CD14-positive monocyte (primary cell): ENCODE results near the gene ARHGAP30. TPM values are rescaled to one million over a fixed set of nuclear protein-coding genes. Genes with fewer than 3 reads are reported as not detected.
A peak's percentile ranks its signal among the peaks of the same experiment; 100 is the strongest.

ENCODE experiments used
- DNase-seq, 3 donors: peaks; one replicate each; pipeline ENCODE4 v3.0.0-alpha.2; 2011 to 2022
- H2AFZ ChIP-seq: 2 replicates; pipeline ENCODE4 v1.6.0; 2012; ENCODE audit warnings: mild to moderate bottlenecking, low read depth, low read length, inconsistent platforms; ENCODE audit not compliant: insufficient read depth, poor library complexity, severe bottlenecking
- H3K27ac ChIP-seq, 2 donors: 1 replicate in 1 of 2; 2 replicates in 1 of 2; pipeline ENCODE4 v1.5.1; 2012 to 2013; ENCODE audit warnings: low read length in 2 of 2, control low read depth in 1 of 2, inconsistent platforms in 1 of 2, low read depth in 1 of 2, mild to moderate bottlenecking in 1 of 2
- H3K27me3 ChIP-seq, 2 donors: one replicate each; pipeline versions ENCODE4 v1.6.0 to v1.6.1; 2011 to 2013; ENCODE audit warnings: low read length in 2 of 2; ENCODE audit not compliant: control insufficient read depth in 2 of 2, insufficient read depth in 2 of 2
- H3K36me3 ChIP-seq, 2 donors: replicated peaks in 1 of 2; 1 replicate in 1 of 2; 2 replicates in 1 of 2; pipeline versions ENCODE4 v1.5.1 to v1.6.1; 2012 to 2013; ENCODE audit warnings: low read length in 2 of 2, control low read depth in 1 of 2, inconsistent platforms in 1 of 2, mild to moderate bottlenecking in 1 of 2; ENCODE audit not compliant: insufficient read depth in 2 of 2, control insufficient read depth in 1 of 2
- H3K4me1 ChIP-seq, 2 donors: 1 replicate in 1 of 2; 2 replicates in 1 of 2; pipeline versions ENCODE4 v1.5.1 to v1.6.1; 2012 to 2013; ENCODE audit warnings: low read length in 2 of 2, control low read depth in 1 of 2, inconsistent platforms in 1 of 2, mild to moderate bottlenecking in 1 of 2, moderate library complexity in 1 of 2; ENCODE audit not compliant: insufficient read depth in 2 of 2, control insufficient read depth in 1 of 2
- H3K4me2 ChIP-seq: replicated peaks from 2 replicates; pipeline ENCODE3; 2012; ENCODE audit warnings: low read length, moderate library complexity, mild to moderate bottlenecking; ENCODE audit not compliant: poor library complexity, severe bottlenecking; ENCODE audit errors: extremely low read depth
- H3K4me3 ChIP-seq, 3 experiments: fragments of 200-600 bp in 1 of 3; sonication (generic) in 1 of 3; replicated peaks in 1 of 3; 1 replicate in 2 of 3; 2 replicates in 1 of 3; pipeline ENCODE4 v1.5.1; 2011 to 2013; ENCODE audit warnings: low read length in 3 of 3, mild to moderate bottlenecking in 3 of 3, control low read depth in 2 of 3, low read depth in 2 of 3, inconsistent platforms in 1 of 3, moderate library complexity in 1 of 3
- H3K79me2 ChIP-seq: 2 replicates; pipeline ENCODE4 v1.6.0; 2012; ENCODE audit warnings: mild to moderate bottlenecking, control low read depth, inconsistent platforms, low read length, moderate library complexity; ENCODE audit not compliant: insufficient read depth
- H3K9ac ChIP-seq: 2 replicates; pipeline ENCODE4 v1.6.0; 2017; ENCODE audit warnings: low read length, mild to moderate bottlenecking; ENCODE audit not compliant: insufficient read depth, poor library complexity, severe bottlenecking
- H3K9me3 ChIP-seq, 2 donors: replicated peaks in 1 of 2; 1 replicate in 1 of 2; 2 replicates in 1 of 2; pipeline versions ENCODE4 v1.5.1 to v1.6.1; 2012 to 2013; ENCODE audit warnings: low read length in 2 of 2, control low read depth in 1 of 2; ENCODE audit not compliant: control insufficient read depth in 1 of 2, insufficient read depth in 1 of 2
- H4K20me1 ChIP-seq: 2 replicates; pipeline ENCODE4 v1.6.0; 2012; ENCODE audit warnings: mild to moderate bottlenecking, low read length, control low read depth, moderate library complexity; ENCODE audit not compliant: insufficient read depth
- H3K27ac Mint-ChIP-seq, 7 donors: one replicate each; pipeline ENCODE4 v1.8.0; 2020; ENCODE audit warnings: mild to moderate bottlenecking in 7 of 7, mixed read lengths in 7 of 7, moderate library complexity in 6 of 7, inconsistent platforms in 2 of 7
- H3K27me3 Mint-ChIP-seq, 3 donors: one replicate each; pipeline ENCODE4 v1.8.0; 2021 to 2022; ENCODE audit warnings: low read depth in 3 of 3, mild to moderate bottlenecking in 3 of 3, mixed read lengths in 3 of 3, moderate library complexity in 3 of 3, inconsistent platforms in 1 of 3
- H3K36me3 Mint-ChIP-seq, 2 donors: one replicate each; pipeline ENCODE4 v1.8.0; 2020; ENCODE audit warnings: mixed read lengths in 2 of 2, inconsistent platforms in 1 of 2, mild to moderate bottlenecking in 1 of 2
- H3K4me1 Mint-ChIP-seq: one replicate; pipeline ENCODE4 v1.8.0; 2020; ENCODE audit warnings: mild to moderate bottlenecking, mixed read lengths
- H3K4me3 Mint-ChIP-seq, 2 donors: one replicate each; pipeline ENCODE4 v1.8.0; 2020; ENCODE audit warnings: mild to moderate bottlenecking in 2 of 2, mixed read lengths in 2 of 2, moderate library complexity in 1 of 2
- H3K9me3 Mint-ChIP-seq, 7 donors: one replicate each; pipeline ENCODE4 v1.8.0; 2020 to 2022; ENCODE audit warnings: mixed read lengths in 7 of 7, mild to moderate bottlenecking in 6 of 7, moderate library complexity in 6 of 7, inconsistent platforms in 2 of 7
- CTCF ChIP-seq: fragments of 200-600 bp; IDR thresholded peaks from one replicate; pipeline ENCODE4 v1.8.0; 2022; ENCODE audit warnings: antibody characterized with exemption, mild to moderate bottlenecking
- WGBS: methylation state at CpG from one replicate; pipeline ENCODE4 v1.1.5; 2013; ENCODE audit warnings: missing lambda C conversion rate; ENCODE audit not compliant: insufficient coverage; 5-methylcytosine and 5-hydroxymethylcytosine counted together
- intact Hi-C, 2 donors: fragments of 100-400 bp; cut with micrococcal nuclease; formaldehyde crosslinking; loops; one replicate each; pipeline versions ENCODE4 v1.15.0 to v1.15.1; 2023
- polyA plus RNA-seq, 3 donors: library from polyadenylated mRNA; depleted of rRNA in 1 of 3; unstranded in 2 of 3; stranded (reverse) in 1 of 3; fragments of 300-500 nt in 2 of 3; fragments of >200 nt in 1 of 3; fragmentation: Illumina TruSeq in 2 of 3; gene quantifications; 1 replicate in 2 of 3; 2 replicates in 1 of 3; pipeline ENCODE4 v1.2.3, GENCODE V29; 2012 to 2021

Gene ARHGAP30
- polyA plus RNA-seq, 3 donors: 101 to 140 (median 129) TPM

GRCh38 chr1:161001525-161001924, 68.2 kb downstream of the ARHGAP30 start:
- Histone ChIP-seq H2AFZ (no peak overlapping the region), H3K4me2 (no peak overlapping the region), H3K4me1 (peaks cover 4 to 5% of the 10 kb centered on the region in 2 donors), H4K20me1 (peaks cover 5% of the 10 kb centered on the region), H3K79me2 (peaks cover 12% of the 10 kb centered on the region), H3K4me3 (no peak overlapping the region), H3K27ac (no peak overlapping the region), H3K27me3 (no peaks in the 10 kb centered on the region), H3K36me3 (peaks cover 31 to 48% of the 10 kb centered on the region in 2 donors), H3K9ac (no peak overlapping the region), H3K9me3 (no peaks in the 10 kb centered on the region)
- DNase-seq: no peak
- peaks cover 44 to 52% of the 10 kb centered on the region in 2 donors for H3K36me3 Mint-ChIP-seq
- intact Hi-C loops: no loop called here
- H3K4me1 Mint-ChIP-seq: peaks cover 11% of the 10 kb centered on the region
- H3K9me3 Mint-ChIP-seq: peaks cover 0 to 2% (median 0%) of the 10 kb centered on the region in 7 donors
- H3K4me3 Mint-ChIP-seq: no peak overlapping the region
- H3K27me3 Mint-ChIP-seq: peaks cover 0 to 1% (median 0%) of the 10 kb centered on the region in 3 donors
- WGBS: 68% methylated on average over 5 of the region's 5 CpGs
- peak overlapping the region in 3 of 7 donors; percentile 39 to 76 (median 47) for H3K27ac Mint-ChIP-seq
- TF ChIP-seq CTCF: no peak

DNA sequence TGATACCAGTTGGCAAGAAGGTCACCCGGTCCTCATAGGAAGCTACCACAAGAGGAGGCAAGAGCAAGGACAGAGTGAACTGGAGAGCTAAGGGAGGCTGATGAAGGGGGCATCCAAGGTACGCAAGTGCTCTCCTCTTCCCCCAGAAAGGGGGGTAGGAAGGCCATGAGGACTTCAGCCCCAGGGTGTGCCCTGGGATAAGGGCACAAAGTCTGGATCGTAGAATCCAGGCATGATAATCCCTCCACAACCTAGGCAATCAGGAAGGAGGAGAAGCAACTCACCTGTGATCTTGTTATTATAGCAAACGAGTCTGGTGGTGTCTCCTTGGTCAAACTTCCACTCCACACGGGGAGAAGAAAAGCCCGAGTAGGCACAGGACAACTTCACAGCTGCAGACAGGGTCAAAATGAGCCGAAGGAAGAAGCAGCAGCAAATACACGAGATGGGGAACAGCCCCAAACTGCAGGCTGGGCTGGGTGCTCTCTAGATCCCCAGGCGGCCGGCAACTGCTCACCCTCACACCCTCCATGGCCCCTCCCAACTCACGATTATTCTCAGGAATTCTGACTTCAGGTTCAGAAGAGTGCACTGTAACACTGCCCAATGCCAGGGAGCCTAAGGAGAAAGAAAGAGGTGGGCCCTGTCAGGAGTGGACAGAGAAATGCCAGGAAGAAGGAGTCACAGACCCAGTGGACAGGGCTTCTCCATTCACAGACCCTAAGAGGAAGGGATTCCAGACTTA, 68.8 kb downstream of the ARHGAP30 start:
- Histone ChIP-seq H3K4me1 (peaks cover 4 to 5% of the 10 kb centered on the region in 2 donors), H3K9me3 (no peaks in the 10 kb centered on the region), H3K9ac (no peak overlapping the region), H3K4me2 (no peak overlapping the region), H4K20me1 (no peaks in the 10 kb centered on the region), H3K79me2 (peaks cover 6% of the 10 kb centered on the region), H3K4me3 (no peak overlapping the region), H3K27ac (no peak overlapping the region), H3K27me3 (no peaks in the 10 kb centered on the region), H3K36me3 (peaks cover 31 to 42% of the 10 kb centered on the region in 2 donors), H2AFZ (no peak overlapping the region)
- intact Hi-C loops: no loop called here
- 93% methylated on average over 4 of the region's 11 CpGs for WGBS
- Mint-ChIP-seq H3K9me3 (peaks cover 0 to 2% (median 0%) of the 10 kb centered on the region in 7 donors), H3K4me3 (no peak overlapping the region), H3K27me3 (peaks cover 0 to 1% (median 0%) of the 10 kb centered on the region in 3 donors), H3K27ac (peak overlapping the region in 3 of 7 donors; percentile 20 to 47 (median 29)), H3K4me1 (peaks cover 8% of the 10 kb centered on the region), H3K36me3 (peaks cover 41 to 50% of the 10 kb centered on the region in 2 donors)
- no peak for DNase-seq
- TF ChIP-seq CTCF: no peak
